Measurements from ENCODE around the gene SSR3.

DNA sequence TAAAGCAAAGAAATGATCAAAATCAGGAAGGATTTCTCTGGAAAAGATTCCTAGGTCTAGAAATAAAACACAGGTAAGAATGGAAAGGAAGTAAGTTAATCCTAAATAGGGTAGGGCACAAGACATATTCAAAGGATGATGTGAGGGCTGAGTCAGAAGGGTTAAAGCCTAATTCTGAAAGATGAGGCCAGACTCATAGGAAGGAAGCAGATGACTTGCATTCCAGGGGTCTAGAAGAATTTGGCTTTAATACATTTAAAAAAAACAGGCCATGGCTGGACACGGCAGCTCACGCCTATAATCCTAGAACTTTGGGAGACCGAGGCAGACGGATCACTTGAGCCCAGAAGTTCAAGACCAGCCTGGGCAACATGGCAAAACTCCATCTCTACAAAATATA is 3.2 kb downstream of the SSR3 start:
- TF ChIP-seq, protein P1, sequence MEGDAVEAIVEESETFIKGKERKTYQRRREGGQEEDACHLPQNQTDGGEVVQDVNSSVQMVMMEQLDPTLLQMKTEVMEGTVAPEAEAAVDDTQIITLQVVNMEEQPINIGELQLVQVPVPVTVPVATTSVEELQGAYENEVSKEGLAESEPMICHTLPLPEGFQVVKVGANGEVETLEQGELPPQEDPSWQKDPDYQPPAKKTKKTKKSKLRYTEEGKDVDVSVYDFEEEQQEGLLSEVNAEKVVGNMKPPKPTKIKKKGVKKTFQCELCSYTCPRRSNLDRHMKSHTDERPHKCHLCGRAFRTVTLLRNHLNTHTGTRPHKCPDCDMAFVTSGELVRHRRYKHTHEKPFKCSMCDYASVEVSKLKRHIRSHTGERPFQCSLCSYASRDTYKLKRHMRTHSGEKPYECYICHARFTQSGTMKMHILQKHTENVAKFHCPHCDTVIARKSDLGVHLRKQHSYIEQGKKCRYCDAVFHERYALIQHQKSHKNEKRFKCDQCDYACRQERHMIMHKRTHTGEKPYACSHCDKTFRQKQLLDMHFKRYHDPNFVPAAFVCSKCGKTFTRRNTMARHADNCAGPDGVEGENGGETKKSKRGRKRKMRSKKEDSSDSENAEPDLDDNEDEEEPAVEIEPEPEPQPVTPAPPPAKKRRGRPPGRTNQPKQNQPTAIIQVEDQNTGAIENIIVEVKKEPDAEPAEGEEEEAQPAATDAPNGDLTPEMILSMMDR (IDR thresholded peaks at IDR 0.05; ENCODE audit: low read length), result no peak
- TF ChIP-seq EZH2 (IDR thresholded peaks at IDR 0.05; ENCODE audit: borderline replicate concordance, low read length), result no peak
